Posterior cingulate gyrus (tissue), 11 donors: ENCODE measurements around the gene ADAR.
A peak's percentile ranks its signal among the peaks of the same experiment; 100 is the strongest.

Source experiments
- DNase-seq, 10 donors: peaks; one replicate each; pipeline versions ENCODE4 v3.0.0 to v3.0.0-alpha.2; 2020 to 2021; ENCODE audit warnings: mixed read lengths in 3 of 10
- intact Hi-C: fragments of 100-400 bp; cut with DNase I; formaldehyde crosslinking; loops from one replicate; pipeline ENCODE4 v1.15.1; 2023

The ADAR gene

DNA sequence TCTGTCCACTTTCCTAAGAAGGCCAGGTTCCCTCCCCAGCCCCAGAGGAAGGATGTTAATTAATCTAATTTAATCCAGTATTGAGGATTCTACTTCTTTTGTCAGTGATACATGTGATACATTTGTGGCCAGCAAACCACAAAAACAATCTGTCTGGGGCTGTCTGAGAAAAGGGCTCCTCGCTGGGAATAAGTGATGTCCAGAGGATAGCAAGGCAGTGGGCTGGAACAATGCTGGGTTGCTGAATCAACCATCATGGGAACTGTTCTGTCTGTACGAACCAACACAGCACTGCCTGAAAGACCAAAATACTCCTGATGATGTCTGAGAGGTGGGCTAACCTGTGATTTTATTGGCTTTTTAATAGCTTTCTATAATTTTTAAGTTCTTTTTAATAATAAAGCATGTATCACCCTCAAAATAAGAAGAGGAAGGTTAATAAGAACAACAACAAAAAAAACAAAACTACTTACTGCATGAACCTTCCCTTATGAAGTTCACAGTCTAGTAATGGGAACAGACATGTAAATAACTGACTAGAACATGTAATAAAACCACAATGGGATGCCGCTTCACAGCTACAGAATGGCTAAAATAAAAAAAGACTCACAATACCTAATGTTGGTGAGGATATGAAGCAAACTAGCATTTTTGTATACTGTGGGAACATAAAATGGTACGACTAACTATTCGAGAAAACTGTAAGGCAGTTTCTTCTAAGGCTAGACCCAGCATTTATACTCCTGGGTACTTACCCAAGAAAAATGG is 11.4 kb upstream of the ADAR start:
- intact Hi-C loops: no loop called here
- no peak for DNase-seq

DNA sequence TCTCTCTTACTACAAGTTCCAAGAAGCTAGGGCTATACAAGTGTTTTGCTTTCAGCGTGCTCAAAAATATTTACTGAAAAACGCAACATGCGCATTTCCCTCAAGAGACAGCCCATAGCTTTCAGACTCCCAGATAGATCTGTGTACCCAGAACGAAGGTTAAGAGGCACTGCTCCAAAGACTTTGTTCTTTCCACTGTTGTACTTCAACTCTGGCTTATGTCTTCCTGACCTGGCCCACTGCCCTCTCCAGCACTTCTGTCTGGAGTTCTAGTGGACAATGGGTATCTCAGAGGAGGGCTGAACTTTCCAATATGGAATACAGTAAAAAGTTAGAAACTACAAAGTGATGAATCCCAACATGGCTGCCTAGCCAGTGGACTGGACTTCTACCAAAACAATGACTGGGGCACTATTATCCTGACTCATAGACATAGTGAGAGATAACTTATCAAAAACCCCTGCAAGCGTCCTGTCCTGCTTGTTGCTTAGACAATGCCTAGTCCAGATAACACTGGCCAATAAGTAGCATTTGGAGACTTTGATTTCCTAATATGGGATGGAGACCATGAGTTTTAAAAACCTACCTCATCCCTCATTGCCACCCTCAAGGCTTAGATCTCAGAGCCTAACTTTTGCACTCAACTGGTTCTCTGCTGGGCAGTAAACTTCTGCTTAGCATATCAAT is 8.8 kb upstream of the ADAR start:
- intact Hi-C loops: no loop called here
- DNase-seq: no peak

DNA sequence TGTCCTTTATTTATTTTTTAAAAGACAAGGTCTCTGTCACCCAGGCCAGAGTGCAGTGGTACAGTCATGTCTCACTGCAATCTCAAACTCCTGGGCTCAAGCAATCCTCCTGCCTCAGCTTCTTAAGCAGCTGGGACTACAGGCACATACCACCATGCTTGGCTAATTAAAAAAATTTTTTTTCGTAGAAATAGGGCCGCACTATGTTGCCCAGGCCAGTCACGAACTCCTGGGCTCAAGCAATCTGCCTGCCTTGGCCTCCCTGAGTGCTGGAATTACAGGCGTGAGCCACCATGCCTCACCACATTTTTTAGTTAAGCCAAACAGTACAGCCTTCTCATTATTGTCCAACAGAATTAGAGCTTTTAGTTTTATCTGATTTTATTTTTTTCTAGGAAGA is 7.4 kb upstream of the ADAR start:
- DNase-seq: no peak
- intact Hi-C loops: no loop called here

DNA sequence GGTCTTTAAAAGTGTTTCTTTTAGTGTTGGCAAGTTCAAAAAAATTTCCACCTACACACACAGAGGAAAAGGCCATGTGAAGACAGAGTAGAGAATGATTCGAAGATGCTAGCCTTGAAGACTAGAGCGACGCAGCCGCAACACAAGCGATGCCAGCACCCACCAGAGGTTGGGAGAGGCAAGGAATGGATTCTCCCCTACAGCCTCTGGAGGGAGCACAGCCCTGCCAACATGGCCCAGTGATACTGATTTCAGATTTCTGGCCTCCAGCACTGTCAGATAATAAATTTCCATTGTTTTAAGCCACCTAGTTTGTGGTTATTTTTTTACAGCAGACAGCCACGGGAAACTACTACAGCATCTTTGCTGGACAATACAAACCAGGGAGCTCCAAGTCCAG is 6.9 kb upstream of the ADAR start:
- intact Hi-C loops: no loop called here
- DNase-seq: no peak

DNA sequence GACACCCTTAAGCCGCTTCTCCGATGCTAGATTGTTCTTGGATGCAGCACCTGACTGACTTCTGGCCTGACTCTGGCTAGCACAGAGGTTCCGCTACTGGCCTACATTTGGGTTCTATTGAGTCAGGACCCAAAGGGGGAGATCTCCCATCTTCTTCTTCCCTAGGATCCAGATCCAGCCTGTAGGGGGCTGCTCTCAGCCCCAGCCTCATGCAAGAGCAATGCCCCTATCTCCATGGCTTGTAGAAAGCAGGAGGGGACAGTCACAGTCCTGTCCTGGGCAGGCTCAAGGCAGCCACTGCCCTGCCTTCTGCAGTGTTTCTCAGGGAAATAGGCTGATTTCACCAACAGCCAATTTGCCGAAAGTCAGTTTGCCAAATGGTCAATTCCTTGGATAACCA is 6.3 kb upstream of the ADAR start:
- no peak for DNase-seq
- intact Hi-C loops: no loop called here

DNA sequence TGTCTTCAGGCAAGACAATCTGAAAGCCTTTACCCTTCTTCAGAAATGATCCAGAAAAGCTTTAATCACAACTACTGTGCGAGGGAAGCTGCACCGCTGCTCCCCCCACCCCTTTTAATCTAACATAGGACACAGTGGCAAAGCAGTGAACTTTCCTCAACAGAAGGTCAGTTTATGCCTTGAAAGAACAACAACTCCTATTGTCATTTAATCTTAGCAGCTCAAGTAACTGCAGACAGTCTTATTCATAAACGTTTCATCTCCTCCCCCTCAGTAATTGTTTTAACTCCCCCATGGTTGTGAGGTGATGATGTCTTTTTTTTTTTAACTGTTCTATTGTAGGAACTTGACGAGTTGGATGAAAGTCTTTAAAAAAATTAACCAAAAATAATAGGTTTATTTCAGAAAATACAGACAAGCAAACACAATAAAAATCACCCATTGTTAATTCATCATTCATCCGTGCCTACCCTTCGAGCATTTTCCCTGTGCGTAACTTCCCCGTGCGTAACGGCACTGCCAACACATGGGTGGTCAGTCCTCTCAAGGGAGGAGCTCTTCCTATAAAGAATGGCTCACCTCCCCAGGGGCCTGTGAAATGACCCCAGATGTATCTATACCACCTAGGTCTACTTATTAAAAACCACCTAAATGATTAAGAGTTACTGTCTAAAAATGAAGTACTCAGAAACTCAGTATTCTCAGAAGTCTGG is 3.3 kb upstream of the ADAR start:
- intact Hi-C loops: no loop called here
- peak in 1 of 10 donors; percentile 33 for DNase-seq

DNA sequence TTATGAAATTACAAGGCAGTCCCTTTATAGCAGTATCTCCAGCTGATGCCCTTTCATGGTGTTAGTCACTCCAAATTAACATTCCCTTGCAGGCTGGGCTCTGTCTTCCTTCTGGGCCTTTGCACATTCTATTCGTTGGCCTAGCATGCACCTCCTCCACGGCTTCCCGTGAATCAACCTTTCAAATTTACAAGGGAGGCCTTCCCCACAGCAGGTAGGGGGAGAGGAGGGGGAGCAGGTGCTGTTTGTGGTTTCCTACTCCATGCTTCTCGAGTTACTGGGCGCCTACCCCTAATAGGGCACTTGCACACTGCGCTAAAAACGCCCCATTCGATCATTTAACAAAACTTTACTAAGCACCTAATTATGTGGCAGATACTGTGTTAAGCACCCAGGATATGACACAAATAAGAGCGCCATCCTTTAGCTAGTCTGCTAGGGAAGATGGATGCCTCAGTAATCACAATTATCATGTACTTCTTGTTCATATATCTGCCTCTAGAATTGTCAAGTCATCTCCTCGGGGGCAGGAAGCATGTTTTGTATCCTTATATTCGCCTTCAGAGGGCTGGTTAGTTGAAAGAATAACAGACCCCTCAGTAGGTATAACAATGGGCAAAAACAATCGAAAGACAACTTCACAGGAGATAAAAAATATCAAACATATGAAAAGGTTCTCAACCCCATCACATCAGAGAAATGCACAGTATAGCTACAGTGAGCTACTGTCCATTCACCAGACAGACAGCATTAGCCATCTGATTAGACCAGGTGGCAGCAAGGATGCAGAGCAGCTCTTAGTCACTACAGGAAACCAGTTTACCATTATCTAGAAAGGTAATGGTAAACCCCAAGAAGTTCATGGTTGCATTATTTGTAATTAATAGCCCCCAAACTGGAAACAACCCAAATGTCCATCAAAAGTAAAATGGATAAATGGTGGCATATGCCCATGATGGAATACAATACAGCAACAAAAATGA is 1.7 kb upstream of the ADAR start:
- intact Hi-C loops: loop anchor here (5.0 kb wide), 2 partner anchors 42 to 453 kb away; partner anchors contain the start of genes CHRNB2 and EFNA4
- DNase-seq: no peak

DNA sequence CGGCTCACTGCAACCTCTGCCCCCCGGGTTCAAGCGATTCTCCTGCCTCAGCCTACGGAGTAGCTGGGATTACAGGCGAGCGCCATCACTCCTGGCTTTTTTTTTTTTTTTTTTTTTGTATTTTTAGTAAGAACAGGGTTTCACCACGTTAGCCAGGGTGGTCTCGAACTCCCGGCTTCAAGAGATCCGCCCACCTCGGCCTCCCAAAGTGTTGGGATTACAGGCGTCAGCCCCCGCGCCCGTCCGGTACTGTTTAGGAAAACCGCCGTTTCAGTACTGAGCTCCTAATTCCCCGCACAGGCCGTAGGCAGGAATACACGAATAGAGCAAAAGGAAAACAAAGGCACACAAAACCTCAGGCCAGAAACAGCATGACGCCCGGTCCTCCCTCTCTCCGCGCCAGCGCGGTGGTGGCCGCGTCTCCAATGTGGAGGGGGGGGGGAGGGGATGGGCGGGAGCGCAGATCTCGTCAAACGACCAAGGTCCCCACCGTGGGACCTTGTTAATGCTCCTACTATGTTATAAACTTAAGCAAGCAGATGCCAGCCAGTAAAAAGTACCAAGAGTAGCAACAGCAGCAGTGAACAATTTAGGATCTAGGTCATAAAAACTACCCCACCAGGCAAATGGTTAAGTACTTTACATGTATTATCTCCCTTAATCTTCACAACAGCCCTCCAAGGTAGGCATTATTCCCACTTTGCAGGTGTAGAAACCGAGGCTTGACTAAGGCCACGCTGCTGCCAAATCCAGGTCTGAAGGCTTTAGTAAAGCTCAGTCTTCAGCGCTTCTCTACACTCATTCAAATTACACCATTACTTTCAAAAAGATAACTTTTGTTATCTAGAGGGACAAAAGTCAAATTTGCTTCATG is 648 bp upstream of the ADAR start:
- intact Hi-C loops: loop anchor here (5.0 kb wide), 2 partner anchors 41 to 454 kb away; partner anchors contain the start of genes CHRNB2 and EFNA4
- peak in 9 of 10 donors; percentile 21 to 89 (median 45) for DNase-seq

DNA sequence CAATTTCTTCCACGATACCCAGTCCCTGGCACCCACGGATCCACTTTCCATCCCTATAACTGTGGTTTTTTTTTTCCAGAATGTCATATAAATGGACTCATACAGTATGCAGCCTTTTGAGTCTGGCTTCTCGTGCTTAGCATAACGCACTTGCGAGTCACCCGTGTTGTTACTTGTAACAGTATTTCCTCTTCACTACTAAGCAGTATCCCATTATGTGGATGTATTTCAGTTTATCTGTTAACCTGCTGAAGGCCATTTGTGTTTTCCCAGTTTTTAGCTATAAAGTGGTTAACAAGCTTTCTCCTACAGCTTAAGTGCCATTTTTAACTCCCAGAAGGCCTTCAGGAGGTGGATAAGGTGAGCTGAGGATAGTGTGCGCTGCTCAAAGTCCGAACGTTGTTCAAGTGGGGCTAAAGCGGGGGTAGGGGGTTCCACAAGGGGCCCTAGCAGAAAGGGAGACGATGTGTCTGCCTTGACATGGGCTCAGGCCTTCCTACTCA is 829 bp downstream of the ADAR start:
- intact Hi-C loops: loop anchor here (5.0 kb wide), 2 partner anchors 40 to 455 kb away; partner anchors contain the start of genes CHRNB2 and EFNA4
- no peak for DNase-seq

DNA sequence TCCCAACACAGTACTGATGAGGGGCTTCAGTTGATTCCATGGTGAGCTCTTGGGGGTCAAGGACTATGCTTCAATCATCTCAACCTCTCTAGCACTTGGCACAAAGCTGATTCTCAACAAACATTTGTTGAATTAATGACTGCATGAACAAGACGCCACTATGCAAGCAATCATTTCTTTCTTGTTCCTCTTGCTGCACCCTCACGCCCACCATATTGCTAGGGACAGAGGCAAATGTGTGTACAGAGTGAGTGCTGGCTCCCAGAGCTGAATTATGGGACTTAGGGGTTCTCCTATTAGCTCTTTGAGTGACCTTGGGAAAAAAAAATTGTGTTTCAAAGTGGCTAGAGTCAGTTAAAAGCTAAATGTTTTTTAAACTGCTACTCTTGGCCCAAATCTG is 2.5 kb downstream of the ADAR start:
- intact Hi-C loops: loop anchor here (5.0 kb wide), 2 partner anchors 38 to 457 kb away; partner anchors contain the start of genes CHRNB2 and EFNA4
- no peak for DNase-seq

DNA sequence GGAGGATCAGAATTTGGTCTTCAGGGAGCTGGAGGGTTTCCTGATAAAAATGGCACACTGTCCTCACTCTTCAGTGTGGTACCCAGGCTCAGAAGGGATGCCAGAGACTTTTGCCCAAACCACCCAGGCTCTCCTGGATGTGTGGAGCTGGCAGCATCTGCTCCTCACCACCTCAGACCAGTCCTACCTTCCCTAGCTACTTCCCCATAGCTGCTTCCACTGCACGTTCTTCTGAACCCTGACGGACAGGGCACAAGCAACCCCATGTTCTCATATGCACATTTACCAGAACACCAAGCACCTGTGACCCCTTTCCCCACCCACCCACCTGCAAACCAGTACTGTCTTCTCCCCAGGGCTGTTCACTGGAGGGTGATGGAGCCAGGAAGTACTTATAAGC is 4.7 kb downstream of the ADAR start:
- intact Hi-C loops: no loop called here
- DNase-seq: no peak

DNA sequence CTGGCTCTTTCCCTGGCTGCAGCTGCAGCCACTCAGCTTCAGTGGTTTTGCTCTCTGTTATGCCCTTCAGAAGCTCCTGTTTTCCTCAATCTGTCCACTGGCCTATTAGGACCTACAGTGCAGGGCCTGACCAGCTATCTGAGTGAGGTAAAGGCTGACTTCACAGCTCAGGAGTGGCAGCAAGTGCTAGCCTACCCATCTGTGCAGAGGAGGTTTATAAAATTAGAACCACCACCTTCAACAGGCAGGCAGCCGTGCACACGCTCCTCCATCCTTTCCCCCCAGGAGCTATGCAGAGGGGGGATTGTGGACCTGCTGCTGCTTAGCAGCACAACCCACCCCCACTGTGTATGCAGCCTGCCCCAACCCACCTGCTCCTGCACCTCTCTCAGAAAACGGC is 8.3 kb downstream of the ADAR start:
- intact Hi-C loops: no loop called here
- peak in 2 of 10 donors; percentile 70 to 86 for DNase-seq

DNA sequence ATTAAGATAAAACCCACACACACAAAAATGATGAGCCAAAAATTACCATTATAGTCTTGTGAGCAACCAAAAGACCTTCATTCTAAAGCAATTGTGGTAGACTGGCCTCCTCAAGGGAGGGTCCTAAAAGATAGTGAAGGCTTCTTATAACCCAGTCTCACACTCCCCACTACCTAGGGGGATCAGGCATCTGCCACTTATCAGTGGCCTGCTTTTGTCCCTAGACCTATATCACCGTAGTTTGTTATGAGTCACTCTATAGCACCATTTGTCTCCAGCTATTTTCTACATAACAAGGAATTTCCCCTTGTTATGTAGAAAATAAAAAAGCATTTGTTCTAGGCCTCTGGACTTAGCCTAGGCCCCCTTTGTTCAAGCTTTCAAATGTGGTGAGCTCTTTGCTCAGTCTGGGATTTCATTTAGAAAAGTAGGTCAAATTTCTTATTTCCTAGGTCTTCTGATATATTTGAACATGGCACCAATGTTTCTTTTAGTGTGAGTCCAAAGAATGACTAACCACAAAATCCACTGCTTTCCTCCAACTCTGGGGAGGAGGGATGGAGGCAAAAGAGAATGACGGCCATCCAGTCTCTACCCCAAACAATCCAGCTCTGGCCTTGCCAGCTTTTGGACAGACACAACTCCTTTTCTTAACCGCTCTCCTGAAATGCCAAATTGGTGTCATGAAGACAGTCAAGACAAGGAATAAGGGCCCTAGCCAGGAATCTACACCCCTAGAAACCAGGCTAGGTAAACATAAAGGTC is 8.9 kb downstream of the ADAR start:
- intact Hi-C loops: no loop called here

DNA sequence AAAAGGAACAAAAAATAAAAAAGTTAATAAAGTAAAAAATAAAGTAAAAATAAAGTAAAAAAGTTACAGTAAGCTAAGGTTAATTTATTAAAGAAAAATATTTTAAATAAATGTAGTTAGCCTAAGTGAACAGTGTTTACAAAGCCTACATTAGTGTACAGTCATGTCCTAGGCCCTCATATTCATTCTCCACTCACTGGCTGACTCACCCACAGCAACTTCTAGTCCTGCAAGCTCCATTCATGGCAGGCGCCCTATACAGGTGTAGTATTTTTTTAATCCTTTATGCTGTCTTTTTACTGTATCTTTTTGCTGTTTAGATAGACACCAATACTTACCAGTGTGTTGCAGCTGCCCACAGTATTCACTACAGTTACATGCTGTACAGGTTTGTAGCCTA is 12.4 kb downstream of the ADAR start:
- intact Hi-C loops: no loop called here
- no peak for DNase-seq

More for the DNA sequence above, 8.9 kb downstream of the ADAR start:
- no peak for DNase-seq

DNA sequence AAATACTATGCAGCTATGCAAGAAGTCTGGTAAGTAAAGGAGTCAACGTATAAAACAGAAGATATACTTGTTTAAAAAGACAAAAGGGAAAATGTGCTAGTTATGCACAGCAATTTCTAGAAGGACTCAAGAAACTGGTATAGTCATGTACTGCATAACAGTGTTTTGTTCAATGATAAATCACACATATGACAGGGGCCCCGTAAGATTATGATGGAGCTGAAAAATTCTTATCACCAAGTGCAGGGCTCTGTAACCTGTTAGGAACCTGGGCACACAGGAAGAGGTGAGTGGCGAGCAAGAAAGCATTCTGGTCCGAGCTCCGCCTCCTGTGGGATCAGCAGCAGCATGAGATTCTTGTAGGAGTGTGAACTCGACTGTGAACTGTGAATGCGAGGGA is 13.2 kb downstream of the ADAR start:
- intact Hi-C loops: no loop called here
- DNase-seq: no peak

DNA sequence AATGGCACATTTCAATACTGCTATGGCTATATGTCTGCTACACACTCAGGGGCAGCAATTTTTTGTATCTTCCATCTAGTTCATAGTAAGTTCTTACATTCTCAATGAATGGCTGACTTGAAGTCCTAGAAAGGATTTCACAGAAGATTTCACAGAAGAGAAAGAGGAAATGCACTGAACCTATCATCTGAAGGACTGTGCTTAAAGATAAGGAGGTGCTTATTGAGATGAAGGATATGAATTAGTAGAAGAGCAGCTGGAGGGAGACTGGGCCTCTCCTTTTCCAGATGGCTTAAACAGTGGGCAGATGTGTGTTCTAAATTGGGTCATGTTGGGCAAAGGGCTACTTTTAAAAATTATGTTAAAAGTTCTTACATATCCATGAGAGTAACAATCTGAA is 14.6 kb downstream of the ADAR start:
- no peak for DNase-seq
- intact Hi-C loops: no loop called here

DNA sequence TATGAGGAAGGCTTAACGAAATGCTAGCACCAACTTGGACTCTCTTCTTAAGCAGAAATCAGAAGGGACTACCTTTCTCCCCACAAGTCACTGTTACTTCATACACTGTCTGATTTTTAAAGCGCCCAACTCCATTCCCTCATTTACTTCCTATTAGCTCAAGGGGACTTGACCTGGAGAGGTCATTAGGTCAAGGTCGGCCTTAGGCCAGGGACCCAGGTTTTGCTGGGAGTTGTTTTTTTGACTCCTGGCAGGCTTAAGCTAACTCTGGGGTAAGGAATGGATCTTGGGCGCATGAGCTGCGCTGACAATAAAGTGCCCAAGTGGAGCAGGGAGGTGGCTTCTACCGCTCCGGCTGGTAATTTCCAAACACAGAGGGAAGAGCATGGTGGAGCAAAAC is 16.8 kb downstream of the ADAR start:
- DNase-seq: no peak
- intact Hi-C loops: no loop called here

DNA sequence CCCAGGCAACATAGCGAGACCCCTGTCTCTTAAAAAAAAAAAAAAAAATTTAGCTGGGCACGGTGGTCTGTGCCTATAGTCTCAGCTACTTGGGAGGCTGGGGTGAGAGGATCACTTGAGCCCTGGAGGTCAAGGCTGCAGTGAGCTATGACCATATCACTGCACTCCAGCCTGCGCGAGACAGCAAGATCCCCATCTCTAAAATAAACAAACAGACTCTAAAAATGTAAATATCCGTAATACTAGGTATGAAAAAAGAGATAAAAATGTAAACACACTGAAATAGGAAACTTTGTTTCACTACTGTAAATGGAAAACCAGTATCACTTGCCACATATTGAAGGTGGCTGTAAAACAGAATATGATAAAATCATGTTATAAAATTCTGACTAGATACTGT is 17.2 kb downstream of the ADAR start:
- no peak for DNase-seq
- intact Hi-C loops: no loop called here
